Measurements from ENCODE around the gene TEX35. TPM values are rescaled to one million over a fixed set of nuclear protein-coding genes. Genes with fewer than 3 reads are reported as not detected.

TEX35 gene
- total and polyA plus RNA-seq, 9 donors: not detected

- no peak for DNase-seq
- H3K27me3 ChIP-seq: no peaks in the 10 kb centered on the region
- TF ChIP-seq EP300 (IDR thresholded peaks at IDR 0.05): no peak
- TF ChIP-seq POLR2A (IDR thresholded peaks at IDR 0.05): no peak
- no peak for TF ChIP-seq CTCF (IDR thresholded peaks at IDR 0.05)
- no peaks in the 10 kb centered on the region for H3K4me1 ChIP-seq (ENCODE audit: insufficient read depth)
- H3K36me3 ChIP-seq: no peaks in the 10 kb centered on the region
- H3K4me3 ChIP-seq: no peak overlapping the region
- H3K9me3 ChIP-seq: no peaks in the 10 kb centered on the region
- WGBS, 3 donors: 93 to 97% (median 95%) methylated on average over 12 to 13 of the region's 13 CpGs
- intact Hi-C loops (cut with DNase I): no loop called here
- no peak overlapping the region for H3K27ac ChIP-seq
Observed at GRCh38 chr1:178494569-178494971, 18.3 kb upstream of the TEX35 start.

DNA sequence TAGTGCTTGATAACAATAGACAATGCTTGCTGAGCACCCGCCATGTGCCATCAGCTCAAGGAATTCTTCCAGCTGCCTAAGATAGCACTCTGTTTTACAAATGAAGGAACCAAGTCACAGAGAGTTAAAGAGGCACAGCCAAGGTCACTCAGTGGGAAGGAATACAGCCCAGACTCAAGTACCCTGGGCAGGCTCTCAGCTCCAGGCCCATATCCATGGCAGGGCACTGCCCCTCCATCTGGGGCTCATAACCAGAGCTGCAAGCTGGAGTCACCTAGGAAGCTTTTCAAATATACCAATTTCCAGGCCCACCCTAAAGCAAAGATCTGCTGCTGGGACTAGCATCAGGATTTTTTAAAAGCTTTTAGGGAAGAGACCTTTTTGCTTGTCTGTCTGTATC lies 17.8 kb upstream of the TEX35 start:
- intact Hi-C loops (cut with DNase I): no loop called here
- Histone ChIP-seq H3K4me3 (no peak overlapping the region), H3K27me3 (no peaks in the 10 kb centered on the region), H3K4me1 (ENCODE audit: insufficient read depth) (no peaks in the 10 kb centered on the region), H3K9me3 (no peaks in the 10 kb centered on the region), H3K36me3 (no peaks in the 10 kb centered on the region), H3K27ac (no peak overlapping the region)
- DNase-seq: no peak
- TF ChIP-seq POLR2A (IDR thresholded peaks at IDR 0.05) (no peak), EP300 (IDR thresholded peaks at IDR 0.05) (no peak), CTCF (IDR thresholded peaks at IDR 0.05) (no peak)
- 94 to 98% (median 96%) methylated on average over 1 of the region's 1 CpG for WGBS, 3 donors

GRCh38 chr1:178495741-178496409 lies 17.0 kb upstream of the TEX35 start:
- 82 to 85% (median 83%) methylated on average over 16 of the region's 16 CpGs for WGBS, 3 donors
- DNase-seq: no peak

DNA sequence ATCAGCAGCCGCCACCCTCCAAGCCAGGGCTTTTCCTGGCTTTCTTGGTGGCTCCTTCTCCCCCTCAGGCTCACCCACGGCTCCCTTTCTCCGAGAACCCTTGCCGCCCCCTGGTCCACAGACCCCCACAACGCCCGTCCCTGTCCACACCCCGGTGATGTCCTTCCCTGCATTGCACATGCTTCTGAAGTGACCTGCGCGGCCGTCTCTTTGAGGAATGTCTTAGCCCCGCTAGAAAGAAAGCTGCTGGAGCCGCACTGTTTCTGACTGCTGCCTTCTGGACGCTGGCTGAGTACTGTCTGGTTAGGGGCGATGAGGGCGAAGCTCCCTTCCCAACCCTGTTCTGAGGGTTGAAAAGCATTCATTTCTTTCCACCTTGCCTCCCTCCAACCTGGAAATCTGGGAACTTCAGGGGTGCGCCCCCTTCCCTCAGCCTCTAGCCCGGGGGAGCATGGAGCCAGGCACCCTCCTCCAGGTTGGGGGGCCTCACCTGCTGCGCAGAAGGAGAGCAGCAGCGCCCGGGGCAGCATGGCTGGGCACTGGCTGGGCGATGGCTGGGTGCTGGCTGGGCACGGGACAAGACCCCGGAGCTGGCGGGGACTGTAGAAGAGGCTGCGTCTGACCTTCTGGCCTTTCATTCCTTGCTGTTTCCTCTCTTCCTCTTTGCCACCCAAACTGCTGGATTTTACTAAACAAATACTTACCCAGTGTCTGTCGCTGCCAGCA lies 16.3 kb upstream of the TEX35 start, which contains the start of gene CLEC20A:
Gene CLEC20A (minus strand): TSS at position 555 of the 726 bp plus-strand sequence. CDS start 25 bp downstream, at position 530.
- DNase-seq: no peak
- H3K27me3 ChIP-seq: no peaks in the 10 kb centered on the region
- no peak within 1 kb of the TSS for H3K4me3 ChIP-seq
- WGBS, 3 donors: 90 to 93% (median 92%) methylated on average over 26 of the region's 26 CpGs
- H3K9me3 ChIP-seq: no peaks in the 10 kb centered on the region
- no peaks in the 10 kb centered on the region for H3K36me3 ChIP-seq
- intact Hi-C loops (cut with DNase I): no loop called here
- no peak within 1 kb of the TSS for H3K27ac ChIP-seq
- no peaks in the 10 kb centered on the region for H3K4me1 ChIP-seq (ENCODE audit: insufficient read depth)
- TF ChIP-seq POLR2A (IDR thresholded peaks at IDR 0.05): no peak

More at GRCh38 chr1:178495741-178496409, 17.0 kb upstream of the TEX35 start:
- Histone ChIP-seq H3K36me3 (no peaks in the 10 kb centered on the region), H3K27me3 (no peaks in the 10 kb centered on the region), H3K4me1 (ENCODE audit: insufficient read depth) (no peaks in the 10 kb centered on the region), H3K27ac (no peak overlapping the region), H3K4me3 (no peak overlapping the region), H3K9me3 (no peaks in the 10 kb centered on the region)
- TF ChIP-seq CTCF (IDR thresholded peaks at IDR 0.05) (no peak), POLR2A (IDR thresholded peaks at IDR 0.05) (no peak), EP300 (IDR thresholded peaks at IDR 0.05) (no peak)
- intact Hi-C loops (cut with DNase I): no loop called here

Measured in ovary (tissue), 9 donors.